Measurements from ENCODE around the gene LIME1.

Gene LIME1

GRCh38 chr20:63735859-63736718 is at the start of gene LIME1:
TSS of gene LIME1 (plus strand) at chr20:63736664. CDS start at chr20:63737550, 886 bp downstream.
- peak; percentile 75 for DNase-seq (ENCODE audit: low read depth)

DNA sequence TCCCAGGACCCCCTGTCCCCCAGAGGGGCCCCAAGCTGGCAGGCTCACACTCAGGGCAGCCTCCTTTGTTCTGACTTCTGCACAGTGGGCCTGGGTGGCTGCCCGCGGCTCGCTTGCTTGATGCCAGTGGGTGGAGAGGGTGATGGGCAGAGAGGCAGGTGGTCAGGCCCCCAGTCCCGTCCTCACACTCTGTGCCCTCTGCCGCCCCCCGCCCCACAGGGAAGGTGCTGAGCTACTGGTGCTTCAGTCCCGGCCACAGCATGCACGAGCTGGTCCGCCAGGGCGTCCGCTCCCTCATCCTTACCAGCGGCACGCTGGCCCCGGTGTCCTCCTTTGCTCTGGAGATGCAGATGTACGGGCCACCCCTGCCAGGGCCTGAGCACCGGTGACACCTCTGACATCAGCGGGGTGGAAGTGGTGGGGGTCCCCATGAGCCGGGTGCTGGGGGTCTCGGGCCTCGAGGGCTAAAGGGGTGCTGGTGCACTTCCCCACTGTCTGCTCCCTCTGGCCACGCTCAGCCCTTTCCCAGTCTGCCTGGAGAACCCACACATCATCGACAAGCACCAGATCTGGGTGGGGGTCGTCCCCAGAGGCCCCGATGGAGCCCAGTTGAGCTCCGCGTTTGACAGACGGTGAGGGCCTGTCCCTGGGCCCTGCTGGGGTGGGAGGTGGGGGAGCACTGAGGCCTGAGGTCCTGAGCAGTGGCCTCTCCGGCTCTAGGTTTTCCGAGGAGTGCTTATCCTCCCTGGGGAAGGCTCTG is 48.9 kb upstream of the LIME1 start:
- DNase-seq (ENCODE audit: low read depth) = no peak

GRCh38 chr20:63688228-63689045 is 48.0 kb upstream of the LIME1 start:
- DNase-seq (ENCODE audit: low read depth) = no peak

- DNase-seq (ENCODE audit: low read depth) = no peak
Observed at GRCh38 chr20:63689046-63690002, 47.1 kb upstream of the LIME1 start.

DNA sequence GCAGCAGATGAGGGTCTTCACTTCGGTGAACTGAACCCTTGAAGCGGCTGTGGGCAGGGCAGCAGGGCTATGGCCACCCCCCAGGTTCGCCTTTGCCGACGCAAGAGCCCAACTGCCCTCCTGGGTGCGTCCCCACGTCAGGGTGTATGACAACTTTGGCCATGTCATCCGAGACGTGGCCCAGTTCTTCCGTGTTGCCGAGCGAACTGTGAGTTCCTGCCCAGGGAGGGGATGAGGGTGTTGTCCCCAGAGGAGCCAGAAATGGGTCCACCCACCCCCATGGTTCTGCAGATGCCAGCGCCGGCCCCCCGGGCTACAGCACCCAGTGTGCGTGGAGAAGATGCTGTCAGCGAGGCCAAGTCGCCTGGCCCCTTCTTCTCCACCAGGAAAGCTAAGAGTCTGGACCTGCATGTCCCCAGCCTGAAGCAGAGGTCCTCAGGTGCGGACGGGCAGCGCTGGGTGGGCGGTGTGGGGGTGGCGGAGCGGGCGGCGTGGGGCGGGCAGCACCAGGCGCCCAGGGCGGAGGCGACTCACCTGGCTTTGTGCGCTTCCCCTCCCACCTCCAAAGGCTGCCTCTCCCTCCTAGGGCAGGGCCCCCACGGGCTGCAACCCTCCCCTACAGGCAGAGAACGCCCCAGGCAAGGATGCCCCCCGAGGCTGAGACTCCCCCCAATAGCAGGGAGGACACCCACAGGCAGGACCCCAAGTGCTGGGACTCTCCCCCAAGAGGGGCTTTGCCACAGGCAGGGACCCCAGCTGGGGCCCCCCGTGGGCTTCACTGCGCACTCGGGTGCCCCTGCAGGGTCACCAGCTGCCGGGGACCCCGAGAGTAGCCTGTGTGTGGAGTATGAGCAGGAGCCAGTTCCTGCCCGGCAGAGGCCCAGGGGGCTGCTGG is 46.2 kb upstream of the LIME1 start:
- DNase-seq (ENCODE audit: low read depth) = no peak

- no peak for DNase-seq (ENCODE audit: low read depth)
Observed at GRCh38 chr20:63690898-63691710, 45.4 kb upstream of the LIME1 start.

- DNase-seq (ENCODE audit: low read depth) = no peak
Observed at GRCh38 chr20:63691711-63692435, 44.6 kb upstream of the LIME1 start.

- DNase-seq (ENCODE audit: low read depth) = no peak
Observed at GRCh38 chr20:63692436-63693082, 43.9 kb upstream of the LIME1 start.

DNA sequence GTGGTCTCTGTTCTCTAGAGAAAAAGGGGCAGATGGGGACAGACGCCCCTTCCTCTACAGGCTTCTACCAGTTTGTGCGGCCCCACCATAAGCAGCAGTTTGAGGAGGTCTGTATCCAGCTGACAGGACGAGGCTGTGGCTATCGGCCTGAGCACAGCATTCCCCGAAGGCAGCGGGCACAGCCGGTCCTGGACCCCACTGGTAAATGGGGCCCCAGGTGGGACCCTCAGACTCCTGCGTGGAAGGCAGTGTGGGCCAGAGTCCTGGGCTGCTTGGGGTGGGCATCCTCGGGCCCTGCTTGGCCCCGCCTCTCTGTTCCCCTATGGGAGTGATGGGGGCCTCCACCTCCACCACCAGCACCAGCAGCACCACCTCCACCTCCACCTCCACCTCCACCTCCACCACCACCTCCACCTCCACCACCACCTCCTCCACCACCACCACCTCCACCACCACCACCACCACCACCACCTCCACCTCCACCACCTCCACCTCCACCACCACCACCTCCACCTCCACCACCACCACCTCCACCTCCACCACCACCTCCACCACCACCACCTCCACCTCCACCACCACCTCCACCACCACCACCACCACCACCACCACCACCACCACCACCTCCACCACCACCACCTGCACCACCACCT is 43.3 kb upstream of the LIME1 start:
- no peak for DNase-seq (ENCODE audit: low read depth)

GRCh38 chr20:63693733-63694583 is 42.5 kb upstream of the LIME1 start:
- DNase-seq (ENCODE audit: low read depth) = no peak

DNA sequence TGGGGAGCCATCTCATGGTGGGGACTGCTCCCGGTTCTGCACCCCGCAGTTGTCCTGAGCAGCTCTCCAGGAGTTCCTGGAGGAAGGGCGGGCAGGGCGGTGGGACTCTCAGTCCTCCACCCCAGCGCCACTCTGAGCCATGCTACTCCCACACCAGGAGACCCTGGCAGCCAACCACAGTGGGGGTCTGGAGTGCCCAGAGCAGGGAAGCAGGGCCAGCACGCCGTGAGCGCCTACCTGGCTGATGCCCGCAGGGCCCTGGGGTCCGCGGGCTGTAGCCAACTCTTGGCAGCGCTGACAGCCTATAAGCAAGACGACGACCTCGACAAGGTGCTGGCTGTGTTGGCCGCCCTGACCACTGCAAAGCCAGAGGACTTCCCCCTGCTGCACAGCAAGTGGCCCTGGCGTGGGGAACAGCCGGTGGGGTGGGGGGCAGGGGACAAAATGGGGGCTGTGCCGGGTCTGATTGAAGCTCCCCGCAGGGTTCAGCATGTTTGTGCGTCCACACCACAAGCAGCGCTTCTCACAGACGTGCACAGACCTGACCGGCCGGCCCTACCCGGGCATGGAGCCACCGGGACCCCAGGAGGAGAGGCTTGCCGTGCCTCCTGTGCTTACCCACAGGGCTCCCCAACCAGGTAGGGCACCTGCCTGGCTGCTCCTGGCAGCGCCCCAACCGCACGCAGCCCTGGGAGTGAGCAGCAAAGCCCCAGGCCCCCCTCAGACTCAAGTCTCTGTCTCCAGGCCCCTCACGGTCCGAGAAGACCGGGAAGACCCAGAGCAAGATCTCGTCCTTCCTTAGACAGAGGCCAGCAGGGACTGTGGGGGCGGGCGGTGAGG is 41.7 kb upstream of the LIME1 start:
- no peak for DNase-seq (ENCODE audit: low read depth)

- DNase-seq (ENCODE audit: low read depth) = no peak
Observed at GRCh38 chr20:63695424-63696305, 40.8 kb upstream of the LIME1 start.

DNA sequence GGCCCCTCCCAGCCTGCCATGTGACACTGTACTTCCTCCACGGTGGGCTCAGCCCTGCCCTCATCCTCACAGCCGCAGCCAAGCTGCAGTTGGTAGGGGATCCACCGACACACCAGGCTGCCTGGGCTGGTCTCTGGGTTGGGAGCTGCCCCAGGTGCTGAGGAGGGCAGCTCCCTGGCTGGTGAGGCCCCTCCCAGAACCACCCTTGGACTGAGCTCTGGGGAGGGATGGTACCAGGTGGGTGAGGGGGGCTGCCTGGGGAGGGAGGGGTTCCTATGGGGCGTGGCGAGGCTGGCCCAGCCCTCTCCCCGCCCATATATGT is 40.2 kb upstream of the LIME1 start:
- DNase-seq (ENCODE audit: low read depth) = no peak

GRCh38 chr20:63696628-63697356 is 39.7 kb upstream of the LIME1 start, which contains the start of gene TNFRSF6B:
TSS of gene TNFRSF6B (plus strand) at chr20:63696652. CDS start at chr20:63696768, 116 bp downstream.
- no peak for DNase-seq (ENCODE audit: low read depth)
